Activated CD8-positive, alpha-beta memory T cell treated with anti-CD3 and anti-CD28 coated beads, Interleukin-2, amount 50 U/mL, for 1 hour (primary cell): ENCODE measurements around the gene SEMA6D.
"Not testable (repeated sequence)": the region's sequence is repeated elsewhere in the genome, so short reads cannot be mapped to it uniquely, and the experiment has no call there.

Experiments
- DNase-seq: peaks from one replicate; pipeline ENCODE4 v3.0.0-alpha.2; 2020; ENCODE audit errors: extremely low read depth

The SEMA6D gene

GRCh38 chr15:47716516-47716915 lies 789 bp upstream of the SEMA6D start:
- DNase-seq = no peak

GRCh38 chr15:47718497-47719437 lies 1.5 kb downstream of the SEMA6D start:
- DNase-seq = no peak

DNA sequence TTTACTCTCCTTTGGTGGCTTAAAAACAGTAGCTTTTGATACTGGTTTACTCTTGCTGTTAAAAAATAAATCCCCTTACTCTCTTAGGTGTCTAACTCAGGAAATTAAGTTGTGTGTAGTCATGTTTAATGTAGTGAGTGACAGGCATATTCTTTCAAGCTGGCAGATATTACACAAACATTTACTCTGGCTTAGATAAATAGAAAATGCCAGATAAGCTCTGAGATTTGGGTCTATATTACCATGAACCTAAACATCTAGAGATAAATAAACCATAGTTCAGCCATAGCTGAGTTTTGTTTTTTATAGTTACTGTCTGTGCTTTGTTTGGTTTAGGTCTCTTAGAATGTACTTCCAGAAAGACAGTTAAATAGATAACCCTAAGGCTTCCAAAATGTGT lies 2.4 kb downstream of the SEMA6D start:
- no peak for DNase-seq

DNA sequence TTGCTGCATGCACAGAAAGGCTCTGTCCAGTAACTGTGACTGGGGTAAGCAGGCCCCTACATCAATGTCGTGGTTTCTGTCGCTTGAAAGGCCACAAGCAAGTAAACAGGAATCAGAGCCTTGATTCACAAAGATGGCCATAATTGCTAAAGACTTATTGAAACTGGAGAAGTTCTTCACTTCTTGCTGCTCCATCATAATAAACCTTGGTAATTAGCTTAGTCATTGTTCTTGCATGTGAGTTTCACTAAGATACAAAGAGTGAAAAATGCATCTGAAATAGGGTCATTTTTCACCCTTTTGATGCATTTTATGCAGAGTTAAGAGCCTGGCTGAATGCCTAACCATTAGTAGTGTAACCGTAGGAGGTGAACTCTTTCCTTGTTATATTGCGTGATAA lies 3.2 kb downstream of the SEMA6D start:
- no peak for DNase-seq

DNA sequence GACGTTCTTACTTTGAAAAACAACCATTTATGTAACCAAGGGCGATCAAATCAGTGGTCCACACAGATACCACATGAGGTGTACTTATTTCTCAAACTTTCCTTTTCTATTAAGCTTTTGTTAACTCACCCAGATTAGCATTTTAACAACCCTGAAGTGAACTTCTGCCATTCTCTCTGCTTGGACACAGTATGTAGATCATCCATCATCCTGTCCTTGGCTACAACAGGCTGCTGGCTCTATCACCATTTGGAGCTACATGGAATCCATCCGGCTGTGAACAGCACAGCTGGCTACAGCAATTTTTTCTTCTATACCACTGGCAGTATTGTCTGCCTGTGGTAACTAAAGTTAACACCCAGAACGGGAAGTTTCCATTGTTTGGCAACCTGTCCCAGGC lies 4.4 kb downstream of the SEMA6D start:
- DNase-seq = no peak

DNA sequence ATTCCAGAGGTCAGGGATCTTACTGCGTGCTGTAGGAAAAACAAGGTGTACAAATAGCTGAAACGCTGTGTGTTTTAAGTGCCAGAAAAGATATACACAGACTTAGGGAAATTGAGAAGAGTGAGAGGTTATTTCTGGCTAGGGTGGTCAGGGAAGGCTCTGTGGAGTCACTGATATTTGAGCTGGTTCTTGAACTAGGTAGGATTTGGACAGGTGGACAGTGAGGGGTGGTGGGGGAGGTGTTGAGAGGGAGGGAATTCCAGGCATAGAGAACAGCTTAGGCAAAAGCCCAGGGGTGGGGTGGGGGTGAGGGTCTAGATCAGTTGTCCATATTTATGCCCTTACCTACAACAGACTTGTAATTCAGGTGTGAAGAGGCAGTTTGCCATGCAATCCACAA lies 7.0 kb downstream of the SEMA6D start:
- DNase-seq = no peak

DNA sequence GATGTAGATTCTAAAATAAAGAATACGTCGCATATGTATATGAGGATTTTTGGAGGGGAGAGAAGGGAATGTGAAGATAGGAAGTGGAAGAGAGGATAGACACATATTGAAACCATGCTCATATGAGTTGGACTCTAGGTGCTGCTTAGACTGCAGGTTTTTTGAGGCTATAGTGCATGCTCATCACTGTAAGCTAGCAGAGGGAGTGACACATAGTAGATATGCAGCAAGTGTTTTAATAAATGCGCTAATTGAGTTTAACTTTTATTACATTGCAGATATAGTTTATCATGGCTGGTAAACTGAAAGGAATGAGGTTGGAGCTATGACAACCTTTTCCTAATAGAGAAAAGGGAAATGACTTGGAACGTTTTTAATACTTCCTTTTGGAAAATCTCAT lies 7.7 kb downstream of the SEMA6D start:
- DNase-seq = no peak

DNA sequence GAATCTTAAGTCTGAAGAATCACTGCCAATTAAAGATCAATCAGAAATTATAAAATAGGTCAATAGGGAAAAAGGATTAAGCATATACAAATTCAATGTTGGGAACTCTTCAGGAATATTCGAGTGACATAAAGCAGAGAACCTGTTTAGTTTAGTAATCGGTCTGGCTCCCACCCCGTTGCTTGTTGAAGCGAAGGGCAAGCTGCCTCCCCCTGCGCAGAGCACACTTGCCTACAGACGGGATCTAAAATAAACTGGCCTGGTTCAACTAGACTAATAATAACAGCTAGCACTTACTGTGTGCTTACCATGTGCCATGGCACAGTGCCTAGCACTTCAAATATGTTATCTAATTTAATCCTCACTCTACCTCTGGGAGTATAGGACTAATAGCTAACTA lies 8.6 kb downstream of the SEMA6D start:
- no peak for DNase-seq

GRCh38 chr15:47726399-47726823 lies 9.1 kb downstream of the SEMA6D start:
- no peak for DNase-seq

GRCh38 chr15:47727137-47727536 lies 9.8 kb downstream of the SEMA6D start:
- no peak for DNase-seq

DNA sequence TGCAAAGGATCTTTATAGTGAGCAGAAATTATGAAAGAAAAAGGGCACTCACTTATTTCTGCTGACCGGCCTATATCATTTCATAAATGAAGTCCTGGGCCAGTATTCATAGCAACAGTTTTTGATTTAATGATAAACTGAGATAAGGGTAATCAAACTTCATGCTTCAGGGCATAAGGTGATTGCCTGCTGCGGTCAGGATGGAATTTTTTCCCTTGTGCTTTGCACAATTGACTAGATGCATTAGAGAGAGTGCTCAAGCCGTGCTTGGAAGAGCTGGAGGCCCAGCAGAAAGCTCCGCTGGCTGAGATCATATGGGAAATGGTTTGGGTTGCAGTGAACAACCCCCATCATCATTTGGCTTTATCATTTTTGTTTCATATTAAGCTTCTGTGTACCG lies 10.4 kb downstream of the SEMA6D start:
- no peak for DNase-seq

DNA sequence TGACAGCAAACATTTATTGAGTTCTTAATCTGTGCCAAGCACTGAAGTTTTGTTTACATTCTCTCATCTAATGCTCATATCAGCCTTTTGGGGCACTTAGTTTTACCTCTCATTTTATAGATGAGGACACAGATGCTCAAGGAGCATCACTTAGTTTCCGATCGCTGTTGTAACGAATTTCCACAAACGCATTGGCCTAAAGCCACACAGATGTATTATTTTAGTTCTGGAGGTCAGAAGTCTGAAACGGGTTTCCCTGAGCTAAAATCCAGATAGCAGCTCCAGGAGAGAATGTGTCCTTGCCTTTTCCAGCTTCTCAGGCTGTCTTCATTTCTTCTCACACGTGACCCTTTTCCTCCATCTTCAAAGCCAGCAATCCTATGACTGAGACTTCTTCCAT lies 11.1 kb downstream of the SEMA6D start:
- no peak for DNase-seq

- DNase-seq = no peak
These were observed 11.6 kb downstream of the SEMA6D start for GRCh38 chr15:47728886-47729285.

- no peak for DNase-seq
These were observed 13.9 kb downstream of the SEMA6D start for GRCh38 chr15:47731230-47731629.

DNA sequence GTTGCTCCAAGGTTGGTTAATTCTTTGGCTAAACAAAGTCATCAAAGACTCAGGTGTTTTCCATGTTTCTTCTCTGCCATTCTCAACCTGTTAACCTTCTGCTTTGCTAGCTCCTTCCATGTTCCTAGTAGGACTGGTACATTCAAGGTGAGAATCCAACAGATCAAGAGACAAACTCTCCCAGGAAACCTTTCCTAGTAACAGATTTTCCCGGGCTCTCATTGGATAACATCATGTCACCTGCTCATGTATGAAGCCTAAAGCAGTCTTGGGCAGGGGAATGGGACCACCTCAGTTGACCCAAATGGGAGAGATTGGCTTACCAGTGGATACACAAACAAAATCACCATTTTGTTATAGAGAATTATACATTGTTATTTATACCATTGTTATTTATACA lies 14.9 kb downstream of the SEMA6D start:
- no peak for DNase-seq

DNA sequence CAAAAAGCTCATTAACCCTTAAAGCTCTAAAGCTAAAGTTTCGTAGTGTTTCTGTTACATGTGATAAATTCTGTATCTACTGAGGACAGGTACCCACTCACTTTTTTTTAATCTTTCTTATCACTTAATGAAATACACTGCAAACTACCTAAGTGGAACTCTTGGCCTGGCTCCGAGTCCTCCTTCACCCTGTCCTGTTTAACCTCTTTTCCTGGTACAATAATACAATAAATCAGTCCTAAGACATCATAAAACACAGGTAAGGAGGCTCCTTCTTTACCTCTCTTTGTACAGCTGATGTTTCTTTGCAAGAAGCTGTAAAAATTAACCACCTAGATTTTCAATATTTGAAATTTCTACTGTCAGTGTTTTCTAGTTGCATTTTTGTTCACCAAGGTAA lies 15.8 kb downstream of the SEMA6D start:
- DNase-seq = no peak

- no peak for DNase-seq
These were observed 19.0 kb downstream of the SEMA6D start for GRCh38 chr15:47736143-47736786.

DNA sequence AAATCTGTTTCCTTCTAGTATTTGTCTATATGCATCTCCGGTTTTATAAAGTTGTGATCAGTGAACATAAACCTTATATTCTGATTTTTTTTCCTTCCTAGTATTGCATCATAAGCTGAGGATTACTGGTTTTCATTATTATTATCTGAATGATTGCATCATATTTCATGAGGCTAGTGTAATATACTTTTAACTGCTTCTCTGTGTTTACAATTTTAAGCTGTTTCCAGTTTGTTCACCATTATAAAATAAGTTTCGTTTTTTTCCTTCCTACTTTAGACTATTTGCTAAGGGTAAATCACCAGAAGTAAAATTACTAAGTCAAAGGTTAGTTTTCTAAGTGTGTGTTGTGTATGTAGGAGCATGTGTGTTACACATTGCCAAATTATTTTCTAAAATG lies 20.2 kb downstream of the SEMA6D start:
- DNase-seq = no peak

DNA sequence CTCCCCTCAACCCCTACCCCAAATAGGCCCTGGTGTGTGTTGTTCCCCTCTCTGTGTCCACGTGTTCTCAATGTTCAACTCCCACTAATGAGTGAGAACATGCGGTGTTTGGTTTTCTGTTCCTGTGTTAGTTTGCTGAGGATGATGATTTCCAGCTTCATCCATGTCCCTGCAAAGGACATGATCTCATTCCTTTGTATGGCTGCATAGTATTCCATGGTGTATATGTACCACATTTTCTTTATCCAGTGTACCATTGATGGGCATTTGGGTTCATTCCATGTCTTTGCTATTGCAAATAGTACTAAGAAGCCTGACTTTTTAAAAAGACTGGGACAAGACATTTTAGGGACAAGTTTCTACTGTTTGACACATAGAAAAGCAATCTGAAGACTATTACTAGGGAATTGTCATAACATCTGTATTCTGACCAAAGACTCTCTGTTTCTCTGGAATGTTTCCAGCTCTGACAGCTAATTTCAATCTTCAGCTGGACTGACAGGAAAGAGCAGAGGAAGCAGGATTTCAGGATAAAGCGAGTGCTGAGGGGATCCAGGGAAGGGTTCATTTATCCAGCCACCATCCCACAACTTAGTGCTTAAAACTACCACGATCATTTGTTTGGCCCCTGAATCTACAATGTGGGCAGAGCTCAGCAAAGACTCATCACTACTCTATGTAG lies 21.0 kb downstream of the SEMA6D start:
- DNase-seq = not testable (repeated sequence)

DNA sequence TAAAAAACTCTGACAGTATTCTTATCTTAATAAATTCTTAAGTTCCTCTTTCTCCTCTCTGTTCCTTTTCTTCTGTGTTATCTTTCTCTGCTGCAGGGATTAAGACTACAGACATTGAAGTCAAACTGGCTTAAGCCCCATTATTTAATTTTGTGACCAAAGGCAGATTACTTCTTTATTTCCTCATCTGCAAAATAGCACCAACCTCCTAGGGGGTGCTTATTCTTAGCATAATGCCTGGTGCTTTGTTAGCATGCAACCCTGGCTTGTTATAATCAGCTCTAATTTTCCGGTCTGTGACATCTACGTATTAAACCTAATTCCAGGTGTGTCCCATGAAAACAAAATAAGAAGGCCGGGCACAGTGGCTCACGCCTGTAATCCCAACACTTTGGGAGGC lies 23.8 kb downstream of the SEMA6D start:
- no peak for DNase-seq

DNA sequence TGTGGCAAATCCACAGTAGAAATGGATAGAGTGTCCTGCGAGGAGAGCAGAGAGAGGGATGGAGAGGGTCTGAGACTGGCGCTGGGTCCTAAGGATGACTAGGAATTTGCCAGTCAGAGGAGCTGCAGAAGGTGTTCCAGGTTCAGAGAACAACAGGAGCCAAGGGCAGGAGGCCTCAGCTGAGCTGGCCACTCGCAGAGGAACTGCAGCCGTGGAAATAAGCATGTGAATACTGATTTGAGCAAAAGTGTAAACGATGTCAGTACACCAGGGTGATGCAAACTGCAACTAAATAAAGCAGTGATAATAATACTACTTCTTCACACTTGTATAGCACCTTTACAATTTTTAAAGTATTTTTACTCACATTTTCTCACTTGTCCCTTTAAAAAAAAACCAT lies 24.6 kb downstream of the SEMA6D start:
- no peak for DNase-seq

GRCh38 chr15:47742334-47742733 lies 25.0 kb downstream of the SEMA6D start:
- DNase-seq = no peak

GRCh38 chr15:47742742-47743141 lies 25.4 kb downstream of the SEMA6D start:
- DNase-seq = no peak
